ELR (cell line): ENCODE measurements around the gene HADHA.
A peak's percentile ranks its signal among the peaks of the same experiment; 100 is the strongest.
"Not testable (repeated sequence)": the region's sequence is repeated elsewhere in the genome, so short reads cannot be mapped to it uniquely, and the experiment has no call there.

Experiments
- DNase-seq: peaks from one replicate; pipeline ENCODE4 v3.0.0-alpha.2; 2015; ENCODE audit warnings: low read depth

Gene HADHA

DNA sequence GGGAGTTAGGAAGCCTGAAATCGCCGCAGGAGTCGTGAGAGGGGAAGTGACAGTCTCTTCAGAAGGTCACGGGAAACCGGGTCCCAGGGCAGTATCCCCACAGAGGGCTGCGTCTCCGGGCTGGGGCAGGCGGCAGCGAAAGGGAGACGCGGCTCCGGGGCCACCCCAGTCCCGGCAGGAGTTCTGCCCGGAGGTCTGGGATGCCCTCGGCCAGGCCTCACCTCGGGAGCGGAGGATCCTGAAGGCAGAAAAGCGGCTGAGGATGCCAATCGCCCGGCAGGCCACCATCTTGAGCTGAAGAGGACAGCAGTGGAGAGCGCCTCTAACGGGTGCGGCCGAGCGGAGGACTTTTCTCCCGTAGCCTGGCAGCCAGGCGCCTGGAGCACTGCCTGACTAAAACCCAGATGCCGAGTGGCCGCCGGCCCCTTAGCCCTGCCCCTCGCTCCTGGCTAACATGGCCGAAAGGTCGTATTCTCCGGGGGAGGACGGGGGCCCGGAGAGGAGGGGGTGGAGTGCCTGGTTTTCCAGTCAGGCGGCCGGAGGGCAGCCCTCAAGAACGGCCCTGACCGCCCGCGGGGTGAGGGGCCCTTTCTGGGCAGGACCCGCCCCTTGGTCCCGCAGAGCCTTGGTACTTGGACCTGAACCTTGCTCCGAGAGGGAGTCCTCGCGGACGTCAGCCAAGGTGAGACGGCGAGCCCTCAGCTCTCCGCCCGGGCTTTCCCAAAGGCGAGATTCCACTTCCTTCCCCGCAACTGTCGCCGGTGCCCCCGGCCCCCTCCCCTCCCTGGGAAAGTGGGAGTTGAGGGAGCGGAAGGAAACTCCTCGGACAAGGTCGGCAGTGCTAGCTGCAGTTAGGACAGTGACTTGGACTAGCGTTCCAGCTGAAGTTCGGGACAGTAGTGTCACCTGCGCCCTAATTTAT is at the start of gene HADHA, which contains the start of gene HADHB:
Gene HADHA, minus strand, starts transcription at position 324 of the 922 bp plus-strand sequence. Its CDS starts 36 bp downstream, at position 288.
Gene HADHB, plus strand, starts transcription at position 631 of the 922 bp plus-strand sequence. CDS start 9,316 bp downstream, outside the sequence.
- peak; percentile 95 for DNase-seq

GRCh38 chr2:26292646-26293045 is 48.2 kb upstream of the HADHA start:
- no peak for DNase-seq

DNA sequence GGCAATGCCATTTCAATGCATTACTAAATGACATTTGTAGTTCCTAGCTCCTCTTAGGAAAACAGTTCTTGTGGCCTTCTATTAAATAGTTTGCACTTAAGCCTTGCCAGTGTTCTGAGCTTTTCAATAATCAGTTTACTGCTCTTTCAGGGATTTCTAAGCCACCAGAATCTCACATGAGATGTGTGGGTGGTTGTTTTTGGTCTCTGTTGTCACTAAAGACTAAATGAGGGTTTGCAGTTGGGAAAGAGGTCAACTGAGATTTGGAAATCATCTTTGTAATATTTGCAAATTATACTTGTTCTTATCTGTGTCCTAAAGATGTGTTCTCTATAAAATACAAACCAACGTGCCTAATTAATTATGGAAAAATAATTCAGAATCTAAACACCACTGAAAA is 45.6 kb upstream of the HADHA start:
- no peak for DNase-seq

DNA sequence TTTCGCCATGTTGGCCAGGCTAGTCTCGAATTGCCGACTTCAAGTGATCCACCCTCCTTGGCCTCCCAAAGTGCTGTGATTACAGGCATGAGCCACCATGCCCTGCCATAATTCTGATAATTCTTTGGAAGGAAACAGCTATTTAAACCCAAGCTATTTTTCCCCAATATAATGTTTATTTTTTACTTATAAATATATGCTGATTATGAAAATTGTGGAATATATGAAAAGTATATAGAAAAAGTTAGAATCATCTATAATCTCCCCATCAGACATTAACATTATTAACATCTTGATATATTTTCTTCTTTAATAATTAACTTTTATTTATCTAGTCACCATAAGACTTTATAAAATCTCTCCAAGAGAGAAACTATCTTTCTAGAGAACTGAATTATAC is 41.5 kb upstream of the HADHA start:
- DNase-seq = no peak

DNA sequence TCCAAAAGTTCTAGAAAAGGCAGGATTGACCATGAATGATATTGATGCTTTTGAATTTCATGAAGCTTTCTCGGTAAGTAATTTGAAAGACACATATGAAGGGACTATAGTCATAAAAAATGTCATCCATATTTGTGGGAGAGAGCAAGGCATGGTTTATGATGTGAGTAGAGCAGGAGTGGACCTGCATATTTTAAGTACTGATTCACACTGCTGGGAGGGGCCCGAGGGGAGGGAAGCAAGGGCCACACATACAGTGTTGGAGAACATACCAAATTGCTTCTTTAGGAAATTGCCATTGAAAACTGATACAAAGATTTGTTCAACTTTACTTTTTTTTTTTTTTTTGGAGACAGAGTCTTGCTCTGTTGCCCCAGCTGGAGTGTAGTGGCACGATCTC is 39.7 kb upstream of the HADHA start:
- DNase-seq = peak; percentile 79

DNA sequence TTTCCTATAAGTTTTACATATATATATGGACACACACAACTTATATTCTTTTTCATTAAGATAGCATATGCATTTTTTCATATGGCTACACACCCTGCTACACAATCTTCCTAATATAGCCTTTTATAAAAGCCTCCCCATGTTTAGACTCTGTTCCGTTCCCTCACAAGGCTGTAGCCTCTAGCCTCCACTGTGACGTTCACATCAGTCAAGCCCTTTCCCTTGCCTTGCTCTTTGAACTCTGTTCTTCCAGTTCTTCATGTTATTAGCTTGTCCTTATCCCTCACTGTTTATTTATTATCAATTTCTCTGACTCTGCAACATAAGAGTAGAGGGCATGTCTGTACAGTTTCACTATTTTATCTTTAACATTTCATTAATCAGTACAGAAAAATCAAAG is 39.2 kb upstream of the HADHA start:
- DNase-seq = no peak

GRCh38 chr2:26281226-26281625 is 36.8 kb upstream of the HADHA start:
- DNase-seq = no peak

DNA sequence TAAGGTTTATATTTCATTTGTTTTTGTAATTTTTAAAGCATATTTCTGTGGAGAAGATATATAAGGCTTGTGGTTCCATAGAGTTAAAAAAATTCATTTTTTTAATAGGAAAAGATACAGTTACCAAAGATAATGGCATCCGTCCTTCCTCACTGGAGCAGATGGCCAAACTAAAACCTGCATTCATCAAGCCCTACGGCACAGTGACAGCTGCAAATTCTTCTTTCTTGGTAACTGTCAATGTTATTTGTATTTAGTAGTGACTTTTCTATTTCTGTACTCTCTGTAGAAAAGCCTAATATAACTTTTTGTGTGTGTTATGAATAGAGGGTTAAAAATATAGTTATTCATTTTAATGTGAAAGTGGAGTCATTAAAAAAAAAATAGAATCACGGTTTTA is 35.5 kb upstream of the HADHA start:
- DNase-seq = no peak

DNA sequence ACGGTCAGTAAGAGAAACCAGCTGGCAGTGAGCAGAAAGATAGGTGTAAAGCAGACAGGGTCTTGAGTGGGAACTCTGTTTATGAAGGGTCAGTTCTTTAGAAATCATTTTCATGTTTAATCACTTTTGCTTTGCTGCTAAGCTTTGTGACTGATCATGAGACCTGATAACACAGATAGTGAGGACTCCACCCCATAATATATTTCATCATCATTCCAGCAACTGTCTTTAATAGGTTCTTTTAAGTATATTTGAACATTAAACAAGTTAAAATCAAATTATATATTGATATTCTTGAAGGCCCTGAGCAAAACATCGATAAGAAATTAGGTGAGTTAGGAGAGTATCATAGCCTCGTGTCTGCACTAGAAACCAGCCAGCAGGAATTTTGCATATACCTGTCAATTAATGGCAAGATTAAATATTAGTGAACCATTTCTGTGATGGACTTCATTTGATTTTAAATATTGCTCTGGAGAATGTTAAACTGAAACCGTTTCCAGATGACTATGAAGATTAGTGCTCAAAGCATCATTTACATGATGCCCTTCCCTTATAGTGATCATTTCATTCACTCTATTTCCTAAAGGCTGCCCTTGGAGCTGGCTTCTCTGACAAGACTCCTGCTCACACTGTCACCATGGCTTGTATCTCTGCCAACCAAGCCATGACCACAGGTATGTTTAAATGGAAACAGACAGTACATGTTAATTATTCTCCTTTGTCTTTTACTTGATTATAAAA is 32.2 kb upstream of the HADHA start:
- no peak for DNase-seq

GRCh38 chr2:26274058-26274613 is 29.7 kb upstream of the HADHA start:
- peak; percentile 78 for DNase-seq

GRCh38 chr2:26273501-26273900 is 29.1 kb upstream of the HADHA start:
- DNase-seq = no peak

DNA sequence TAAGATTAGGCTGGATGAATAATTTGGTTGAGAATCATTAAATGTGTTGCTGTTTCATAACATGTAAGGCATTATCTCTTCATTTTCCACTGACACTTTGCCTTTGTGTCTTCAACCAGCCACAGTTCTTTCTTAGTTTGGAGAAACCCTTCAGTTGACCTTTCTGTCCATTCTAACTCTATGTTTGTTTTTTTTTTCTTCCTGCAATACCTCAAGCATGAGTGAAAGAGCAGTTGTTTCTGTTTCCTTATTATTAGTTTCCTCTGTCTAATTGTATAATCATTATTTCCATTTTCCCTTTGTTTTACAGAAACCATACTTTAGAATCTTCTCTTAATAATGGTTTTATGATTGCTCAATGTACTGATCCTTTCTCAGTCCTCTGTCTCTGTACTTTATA is 25.9 kb upstream of the HADHA start:
- DNase-seq = peak; percentile 12

DNA sequence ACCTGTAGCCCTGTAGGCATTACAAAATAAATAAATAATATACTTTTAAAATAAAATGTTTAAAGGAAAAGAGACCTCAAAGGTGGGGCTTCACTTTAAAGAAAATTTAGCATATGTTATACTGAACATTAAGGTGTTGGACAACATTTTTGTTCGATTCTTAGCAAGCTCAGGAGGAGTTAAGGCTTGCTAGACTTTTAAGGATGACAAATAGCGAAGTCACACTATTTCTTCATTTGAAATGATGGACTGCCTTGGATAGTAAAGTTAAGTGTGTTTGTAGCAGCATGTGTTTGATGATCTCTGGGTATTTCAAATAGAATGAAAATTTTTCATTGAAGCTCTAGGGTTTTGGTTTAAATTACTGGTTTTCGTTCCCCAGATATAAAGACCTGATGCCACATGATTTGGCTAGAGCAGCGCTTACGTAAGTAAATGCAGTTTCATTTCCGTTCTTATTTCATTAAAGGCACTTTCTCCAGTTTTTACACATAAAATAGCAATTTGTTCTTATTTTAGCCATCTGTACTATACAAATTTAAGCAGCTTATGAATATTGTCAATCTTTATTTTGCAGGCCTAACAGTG is 25.2 kb upstream of the HADHA start:
- peak; percentile 53 for DNase-seq

DNA sequence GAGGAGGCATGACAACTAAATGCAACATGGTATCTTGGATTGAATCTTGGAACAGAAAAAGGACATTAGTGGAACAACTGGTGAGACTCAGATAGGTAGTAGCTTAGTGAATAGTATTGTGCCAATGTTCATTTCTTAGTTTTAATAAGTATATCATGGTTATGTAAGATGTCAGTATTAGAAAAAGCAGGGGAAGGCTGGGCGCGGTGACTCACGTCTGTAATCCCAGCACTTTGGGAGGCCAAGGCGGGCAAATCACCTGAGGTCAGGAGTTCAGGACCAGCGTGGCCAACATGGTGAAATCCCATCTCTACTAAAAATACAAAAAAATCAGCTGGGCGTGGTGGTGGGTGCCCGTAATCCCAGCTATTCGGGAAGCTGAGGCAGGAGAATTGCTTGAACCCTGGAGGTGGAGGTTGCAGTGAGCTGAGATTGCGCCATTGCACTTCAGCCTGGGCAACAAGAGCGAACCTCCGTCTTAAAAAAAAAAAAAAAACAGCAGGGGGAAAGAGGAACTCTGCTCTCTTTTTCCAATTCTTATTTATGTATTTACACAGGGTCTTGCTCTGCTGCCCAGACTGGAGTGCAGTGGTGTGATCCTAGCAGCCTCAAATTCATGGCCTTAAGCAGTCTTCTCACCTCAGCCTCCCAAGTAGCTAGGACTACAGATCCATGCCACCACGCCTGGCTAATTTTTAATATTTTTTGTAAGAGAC is 24.4 kb upstream of the HADHA start:
- DNase-seq = not testable (repeated sequence)

DNA sequence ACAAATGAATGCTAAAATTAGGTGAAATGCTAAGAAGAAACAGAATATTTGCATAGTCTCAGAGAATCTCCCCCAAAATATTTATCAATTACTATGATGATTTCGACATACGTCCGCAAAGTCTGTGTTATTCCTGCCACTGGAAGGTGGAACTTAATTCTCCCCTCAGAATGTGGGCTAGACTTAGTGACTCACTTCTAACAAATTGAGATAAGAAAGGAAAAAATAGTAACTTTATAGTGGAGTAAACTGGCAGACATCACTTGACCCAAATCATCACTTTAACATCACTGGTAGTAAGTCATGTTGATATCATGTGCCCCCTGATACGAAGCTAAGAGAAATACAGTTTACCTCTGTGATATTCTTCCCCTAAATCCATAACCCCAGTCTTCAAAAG is 23.8 kb upstream of the HADHA start:
- DNase-seq = peak; percentile 10

- DNase-seq = not testable (repeated sequence)
Measured at GRCh38 chr2:26258836-26259235, 14.4 kb upstream of the HADHA start.

DNA sequence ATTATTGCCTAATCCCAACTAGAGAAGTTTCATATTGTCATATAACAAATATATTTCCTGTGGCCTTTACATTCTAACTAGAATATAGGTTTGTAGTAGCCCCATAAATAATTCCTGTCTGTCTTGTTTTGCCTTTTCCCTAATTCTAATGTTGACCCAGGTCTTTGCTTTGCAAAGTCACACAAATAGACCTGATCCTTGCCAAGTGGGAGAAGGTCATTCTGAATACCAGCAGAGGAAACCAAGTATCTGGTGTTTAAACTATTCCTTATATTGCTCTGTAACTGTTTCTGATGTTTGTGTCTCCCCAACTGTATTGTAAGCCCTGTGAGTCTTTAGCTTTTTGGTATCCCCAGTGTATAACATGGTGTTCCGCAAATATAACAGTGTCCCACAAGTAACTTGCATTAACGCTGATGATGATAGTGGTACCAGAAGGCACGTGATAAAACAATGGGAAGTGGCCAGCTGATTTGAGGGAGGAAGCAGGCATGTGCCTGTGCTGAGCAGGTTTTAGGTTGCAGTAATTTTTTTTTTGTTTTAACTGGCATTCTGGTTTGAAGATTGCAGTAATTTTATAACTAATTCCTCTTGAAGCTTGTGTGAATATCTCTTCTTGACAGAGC is 11.4 kb upstream of the HADHA start:
- no peak for DNase-seq

GRCh38 chr2:26251893-26252292 is 7.5 kb upstream of the HADHA start:
- no peak for DNase-seq

GRCh38 chr2:26249625-26250024 is 5.2 kb upstream of the HADHA start:
- DNase-seq = no peak

- DNase-seq = peak; percentile 15
Measured at GRCh38 chr2:26246818-26247217, 2.4 kb upstream of the HADHA start.

GRCh38 chr2:26245810-26246209 is 1.4 kb upstream of the HADHA start:
- DNase-seq = peak; percentile 37
